GM12874 (cell line): ENCODE measurements around the gene RPF1.

Experiments
- CTCF ChIP-seq: IDR thresholded peaks from 2 replicates; pipeline ENCODE4 v1.5.1; 2011; ENCODE audit warnings: low read depth, mild to moderate bottlenecking, control low read depth, low read length, moderate library complexity; ENCODE audit not compliant: insufficient read depth

Gene RPF1

GRCh38 chr1:84442256-84442655 is 36.8 kb upstream of the RPF1 start:
- peak; percentile 17; the same call in 1 of the 2 replicates for TF ChIP-seq CTCF

GRCh38 chr1:84450910-84451309 is 28.2 kb upstream of the RPF1 start:
- no peak for TF ChIP-seq CTCF

GRCh38 chr1:84452436-84452835 is 26.6 kb upstream of the RPF1 start:
- no peak for TF ChIP-seq CTCF

- TF ChIP-seq CTCF: no peak
Observed at GRCh38 chr1:84462118-84462517, 16.9 kb upstream of the RPF1 start.

- TF ChIP-seq CTCF: no peak
Observed at GRCh38 chr1:84467298-84467697, 11.8 kb upstream of the RPF1 start.

GRCh38 chr1:84476225-84476624 is 2.8 kb upstream of the RPF1 start:
- no peak for TF ChIP-seq CTCF

GRCh38 chr1:84479998-84480397 is 932 bp downstream of the RPF1 start:
- no peak for TF ChIP-seq CTCF

- no peak for TF ChIP-seq CTCF
Observed at GRCh38 chr1:84480650-84481049, 1.6 kb downstream of the RPF1 start.
